HCT116 (cell line): Measurements from ENCODE around the gene DZIP1L. TPM values are rescaled to one million over a fixed set of nuclear protein-coding genes. Genes with fewer than 3 reads are reported as not detected.

Source experiments
- ATAC-seq: fragments of 200-7000 bp; cut with Tn5 transposase; 2 replicates; pipeline ENCODE4 v1.9.1; 2020; ENCODE audit warnings: mild to moderate bottlenecking, moderate library complexity
- BruUV-seq: library from RNA; stranded (reverse); fragments of 400-500 nt; replicated peaks from 2 replicates; lab custom pipeline; 2021; lab: Mats Ljungman, UMichigan
- CTCF ChIA-PET: fragments of 300-600 bp; sonication (Branson Sonifier 250); formaldehyde crosslinking; loops from one replicate; lab custom pipeline; 2021; ENCODE audit warnings: antibody characterized with exemption; lab: Charles Lee
- POLR2A ChIA-PET: fragments of 300-600, 350-600 bp; sonication (Branson Sonifier 250); formaldehyde crosslinking; loops from one replicate; lab custom pipeline; 2021; ENCODE audit warnings: antibody characterized with exemption; lab: Charles Lee
- RAD21 ChIA-PET, 2 experiments: fragments of 300-600 bp; sonication (Branson Sonifier 250); formaldehyde crosslinking; loops; one replicate each; lab custom pipeline; 2023; ENCODE audit warnings: low total read pairs in 2 of 2; ENCODE audit not compliant: uncharacterized antibody in 2 of 2, unreplicated experiment in 2 of 2, low non-redundant PET in 1 of 2; lab: Charles Lee
- DNase-seq: peaks from one replicate; pipeline ENCODE4 v3.0.0-alpha.2; 2010; ENCODE audit warnings: low read depth, low spot score
- H2AFZ ChIP-seq: fragments of 200-600 bp; shearing (Covaris generic), sonication (generic); 2 replicates; pipeline ENCODE4 v1.6.1; 2017; ENCODE audit warnings: low read depth, mixed run types, mixed read lengths, antibody characterized with exemption, low read length; ENCODE audit not compliant: poor library complexity, severe bottlenecking
- H3K27ac ChIP-seq: 2 replicates; pipeline ENCODE4 v1.5.1; 2012; ENCODE audit warnings: low read depth, low read length
- H3K27me3 ChIP-seq: fragments of 200-600 bp; sonication (generic); 2 replicates; pipeline ENCODE4 v1.6.1; 2016; ENCODE audit warnings: mixed run types, low read length, mixed read lengths; ENCODE audit not compliant: insufficient read depth
- H3K36me3 ChIP-seq, 2 experiments: fragments of 200-500 bp in 1 of 2; fragments of 200-600 bp in 1 of 2; sonication (Bioruptor generic) in 1 of 2; sonication (generic) in 1 of 2; 2 replicates each; pipeline versions ENCODE4 v1.5.1 to v1.6.1; 2014 to 2016; ENCODE audit warnings: low read length in 2 of 2, inconsistent platforms in 1 of 2, mixed read lengths in 1 of 2, mixed run types in 1 of 2; ENCODE audit not compliant: insufficient read depth in 2 of 2, control insufficient read depth in 1 of 2
- H3K4me1 ChIP-seq, 2 experiments: fragments of 200-600 bp in 1 of 2; sonication (generic) in 1 of 2; 2 replicates each; pipeline versions ENCODE4 v1.5.1 to v1.6.1; 2012 to 2017; ENCODE audit warnings: low read length in 2 of 2, inconsistent platforms in 1 of 2, mild to moderate bottlenecking in 1 of 2, mixed read lengths in 1 of 2, mixed run types in 1 of 2, moderate library complexity in 1 of 2; ENCODE audit not compliant: insufficient read depth in 2 of 2, control insufficient read depth in 1 of 2
- H3K4me2 ChIP-seq: fragments of 200-600 bp; sonication (generic); 2 replicates; pipeline ENCODE4 v1.6.1; 2017; ENCODE audit warnings: mixed run types, low read length, mixed read lengths
- H3K4me3 ChIP-seq, 2 experiments: fragments of 200-600 bp in 1 of 2; sonication (generic) in 1 of 2; replicated peaks in 1 of 2; 2 replicates each; pipeline ENCODE4 v1.5.1; 2011 to 2016; ENCODE audit warnings: low read length in 2 of 2, control low read depth in 1 of 2, low read depth in 1 of 2, mild to moderate bottlenecking in 1 of 2, mixed read lengths in 1 of 2, mixed run types in 1 of 2
- H3K79me2 ChIP-seq: fragments of 200-600 bp; sonication (generic); 2 replicates; pipeline ENCODE4 v1.6.1; 2017; ENCODE audit warnings: mild to moderate bottlenecking, mixed run types, low read length, moderate library complexity, mixed read lengths; ENCODE audit not compliant: insufficient read depth
- H3K9ac ChIP-seq: fragments of 200-600 bp; sonication (generic); 2 replicates; pipeline ENCODE4 v1.6.1; 2016; ENCODE audit warnings: low read length, mixed read lengths
- H3K9me2 ChIP-seq: fragments of 200-600 bp; sonication (generic), shearing (Covaris generic); 2 replicates; pipeline ENCODE4 v1.6.1; 2017; ENCODE audit warnings: mixed run types, mild to moderate bottlenecking, moderate library complexity; ENCODE audit not compliant: insufficient read depth
- H3K9me3 ChIP-seq, 2 experiments: fragments of 200-500 bp in 1 of 2; fragments of 200-600 bp in 1 of 2; sonication (Bioruptor generic) in 1 of 2; sonication (generic) in 1 of 2; 2 replicates each; pipeline ENCODE4 v1.6.1; 2014 to 2017; ENCODE audit warnings: low read length in 2 of 2, mixed read lengths in 2 of 2, inconsistent platforms in 1 of 2, low read depth in 1 of 2, mild to moderate bottlenecking in 1 of 2, mixed run types in 1 of 2, moderate library complexity in 1 of 2; ENCODE audit not compliant: control insufficient read depth in 1 of 2, insufficient read depth in 1 of 2
- H4K20me1 ChIP-seq: fragments of 200-600 bp; sonication (generic), shearing (Covaris generic); 2 replicates; pipeline ENCODE4 v1.6.1; 2017; ENCODE audit warnings: mixed run types, mild to moderate bottlenecking, moderate library complexity; ENCODE audit not compliant: insufficient read depth
- CEBPB ChIP-seq: IDR thresholded peaks from 2 replicates; pipeline ENCODE4 v1.6.1; 2012; ENCODE audit warnings: low read depth
- EGR1 ChIP-seq: IDR thresholded peaks from 2 replicates; pipeline ENCODE4 v1.6.1; 2012; ENCODE audit warnings: low read depth
- ELF1 ChIP-seq: IDR thresholded peaks from 2 replicates; pipeline ENCODE4 v1.6.1; 2012; ENCODE audit warnings: low read depth, borderline replicate concordance
- EZH2phosphoT487 ChIP-seq: fragments of 200-600 bp; IDR thresholded peaks from 2 replicates; pipeline ENCODE4 v1.6.1; 2018; ENCODE audit warnings: antibody characterized with exemption, borderline replicate concordance
- FOSL1 ChIP-seq: IDR thresholded peaks from 2 replicates; pipeline ENCODE4 v1.6.1; 2012; ENCODE audit warnings: low read depth
- RAD21 ChIP-seq: IDR thresholded peaks from 2 replicates; pipeline ENCODE4 v1.6.1; 2012; ENCODE audit warnings: low read depth, mild to moderate bottlenecking
- SIN3A ChIP-seq: IDR thresholded peaks from 2 replicates; pipeline ENCODE4 v1.6.1; 2012; ENCODE audit warnings: low read depth
- SRF ChIP-seq: IDR thresholded peaks from 2 replicates; pipeline ENCODE4 v1.6.1; 2012; ENCODE audit warnings: low read depth
- TCF7L2 ChIP-seq: IDR thresholded peaks from 2 replicates; pipeline ENCODE4 v1.7.0; 2011; ENCODE audit warnings: borderline replicate concordance, inconsistent platforms; ENCODE audit not compliant: insufficient read depth, insufficient read length; ENCODE audit errors: extremely low read depth
- ZFX ChIP-seq: fragments of 450-650 bp; IDR thresholded peaks from 2 replicates; pipeline ENCODE4 v1.6.1; 2017
- ZNF274 ChIP-seq: fragments of 200-500 bp; sonication (Bioruptor generic); IDR thresholded peaks from 2 replicates; pipeline ENCODE4 v1.6.1; 2014; ENCODE audit warnings: mild to moderate bottlenecking, low read depth, low read length, inconsistent platforms
- intact Hi-C: fragments of 100-400 bp; cut with micrococcal nuclease; formaldehyde crosslinking; loops from 2 replicates; pipeline ENCODE4 v1.10.0; 2022
- total RNA-seq: library from RNA; stranded (reverse); gene quantifications from one replicate; pipeline ENCODE4 v1.2.1, GENCODE V29; 2021; ENCODE audit not compliant: unreplicated experiment
- TF ChIP-seq, protein P1 (sequence below): IDR thresholded peaks from 2 replicates; pipeline ENCODE4 v1.6.1; 2012

The DZIP1L gene
- total RNA-seq, 1 experiment from 2014 or later = 9.6 TPM

DNA sequence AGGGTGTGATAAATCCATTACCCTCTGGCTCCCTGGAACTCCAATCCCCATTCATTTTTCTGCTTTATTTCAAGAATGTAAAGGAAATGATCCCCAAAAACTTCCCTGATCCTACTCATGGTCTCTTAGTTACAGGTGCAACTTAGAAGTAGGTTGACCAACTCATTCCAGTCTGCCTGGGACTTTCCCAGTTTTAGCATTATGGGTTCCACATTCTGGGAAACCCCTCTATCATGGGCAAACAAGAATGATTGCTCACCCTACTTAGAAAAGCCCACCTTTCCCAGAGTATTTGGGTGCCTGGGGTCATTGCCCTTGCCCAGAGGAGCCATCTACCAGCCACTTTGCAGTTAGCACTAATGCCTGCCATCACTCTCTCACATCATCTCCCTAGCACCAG lies 89.9 kb downstream of the DZIP1L start:
- Histone ChIP-seq H3K4me2 (no peak overlapping the region), H3K9ac (no peak overlapping the region), H3K4me1 (no peaks in the 10 kb centered on the region), H2AFZ (no peak overlapping the region), H3K27ac (no peak overlapping the region), H3K79me2 (no peaks in the 10 kb centered on the region), H3K27me3 (no peaks in the 10 kb centered on the region), H3K9me3 (no peaks in the 10 kb centered on the region), H3K36me3 (no peaks in the 10 kb centered on the region), H4K20me1 (no peaks in the 10 kb centered on the region), H3K9me2 (no peaks in the 10 kb centered on the region), H3K4me3 (no peak overlapping the region)
- RAD21 ChIA-PET = no interaction called here
- CTCF ChIA-PET = no interaction called here
- intact Hi-C loops = no loop called here
- DNase-seq (no peak), ATAC-seq (no peak)
- no TSS peak for BruUV-seq
- POLR2A ChIA-PET = no interaction called here
- TF ChIP-seq EGR1 = no peak
- TF ChIP-seq, protein P1, sequence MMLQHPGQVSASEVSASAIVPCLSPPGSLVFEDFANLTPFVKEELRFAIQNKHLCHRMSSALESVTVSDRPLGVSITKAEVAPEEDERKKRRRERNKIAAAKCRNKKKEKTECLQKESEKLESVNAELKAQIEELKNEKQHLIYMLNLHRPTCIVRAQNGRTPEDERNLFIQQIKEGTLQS = no peak
- no peak for TF ChIP-seq TCF7L2
- no peak for TF ChIP-seq ZNF274
- TF ChIP-seq SRF = no peak
- TF ChIP-seq EZH2phosphoT487 = no peak
- TF ChIP-seq CEBPB = no peak
- no peak for TF ChIP-seq RAD21
- no peak for TF ChIP-seq ZFX
- no peak for TF ChIP-seq FOSL1
- TF ChIP-seq SIN3A = no peak
- TF ChIP-seq ELF1 = no peak

DNA sequence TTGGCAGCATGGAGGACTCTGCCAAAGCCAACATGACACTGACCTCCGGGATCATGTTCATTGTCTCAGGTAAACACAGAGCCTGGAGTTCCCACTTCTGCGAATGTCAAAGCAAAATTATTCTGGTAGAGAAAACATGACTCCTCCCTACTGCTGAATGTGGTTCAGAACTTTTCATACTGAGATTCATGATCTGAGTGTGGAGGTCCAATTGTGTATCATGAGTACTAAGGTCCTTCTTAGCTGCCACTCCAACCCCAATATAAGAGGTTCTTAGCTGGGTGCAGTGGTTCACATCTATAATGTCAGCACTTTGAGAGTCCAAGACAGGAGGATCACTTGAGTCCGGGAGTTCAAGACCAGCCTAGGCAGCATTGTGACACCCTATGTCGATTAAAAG lies 91.7 kb downstream of the DZIP1L start:
- Histone ChIP-seq H3K27ac (no peak overlapping the region), H4K20me1 (no peaks in the 10 kb centered on the region), H3K4me2 (no peak overlapping the region), H3K79me2 (no peaks in the 10 kb centered on the region), H3K27me3 (no peaks in the 10 kb centered on the region), H2AFZ (no peak overlapping the region), H3K4me1 (no peaks in the 10 kb centered on the region), H3K9ac (no peak overlapping the region), H3K36me3 (no peaks in the 10 kb centered on the region), H3K9me3 (no peaks in the 10 kb centered on the region), H3K4me3 (no peak overlapping the region), H3K9me2 (no peaks in the 10 kb centered on the region)
- no peak for DNase-seq
- POLR2A ChIA-PET = no interaction called here
- ATAC-seq = no peak
- intact Hi-C loops = no loop called here
- CTCF ChIA-PET = no interaction called here
- RAD21 ChIA-PET = no interaction called here
- no peak for TF ChIP-seq EGR1
- no TSS peak for BruUV-seq
